Myocyte (in vitro differentiated cells): ENCODE results near the gene SLC1A1. TPM values are rescaled to one million over a fixed set of nuclear protein-coding genes. Genes with fewer than 3 reads are reported as not detected.
"Not testable (repeated sequence)": the region's sequence is repeated elsewhere in the genome, so short reads cannot be mapped to it uniquely, and the experiment has no call there.

Source experiments
- DNase-seq: peaks from one replicate; pipeline ENCODE4 v3.0.0-alpha.2; 2012; ENCODE audit warnings: low read depth
- total RNA-seq: library from RNA; depleted of rRNA; stranded (reverse); fragments of >200 nt; gene quantifications from 2 replicates; pipeline ENCODE4 v1.2.3, GENCODE V29; 2014

SLC1A1 gene
- total RNA-seq, 1 donor from 2014 or later: 1.1 TPM

DNA sequence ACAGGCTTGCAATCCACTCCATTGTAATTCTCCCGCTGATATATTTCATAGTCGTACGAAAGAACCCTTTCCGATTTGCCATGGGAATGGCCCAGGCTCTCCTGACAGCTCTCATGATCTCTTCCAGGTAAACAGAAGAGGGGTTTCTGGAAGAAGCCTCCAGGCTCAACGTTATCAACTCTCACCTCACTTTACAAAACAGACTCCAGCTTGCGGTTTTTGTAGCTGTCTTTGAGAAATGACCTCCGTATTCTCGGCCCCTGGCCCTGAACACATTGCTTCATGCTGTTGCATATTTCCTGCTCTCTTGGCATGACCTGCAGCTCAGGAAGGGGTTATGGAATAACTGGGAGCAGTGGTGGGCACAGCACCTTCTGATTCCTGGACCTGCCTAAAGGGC, 85.7 kb downstream of the SLC1A1 start:
- no peak for DNase-seq

DNA sequence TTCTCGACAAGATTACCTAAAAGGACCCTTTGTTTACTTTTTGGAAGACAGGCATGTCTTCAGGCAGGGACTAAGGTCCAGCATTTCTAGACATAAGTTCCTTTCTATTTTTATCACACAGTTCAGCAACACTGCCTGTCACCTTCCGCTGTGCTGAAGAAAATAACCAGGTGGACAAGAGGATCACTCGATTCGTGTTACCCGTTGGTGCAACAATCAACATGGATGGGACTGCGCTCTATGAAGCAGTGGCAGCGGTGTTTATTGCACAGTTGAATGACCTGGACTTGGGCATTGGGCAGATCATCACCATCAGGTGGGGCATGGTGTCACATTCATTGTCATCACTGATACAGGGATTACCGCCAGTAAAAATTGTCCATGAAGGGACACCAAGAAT, 86.2 kb downstream of the SLC1A1 start:
- no peak for DNase-seq

DNA sequence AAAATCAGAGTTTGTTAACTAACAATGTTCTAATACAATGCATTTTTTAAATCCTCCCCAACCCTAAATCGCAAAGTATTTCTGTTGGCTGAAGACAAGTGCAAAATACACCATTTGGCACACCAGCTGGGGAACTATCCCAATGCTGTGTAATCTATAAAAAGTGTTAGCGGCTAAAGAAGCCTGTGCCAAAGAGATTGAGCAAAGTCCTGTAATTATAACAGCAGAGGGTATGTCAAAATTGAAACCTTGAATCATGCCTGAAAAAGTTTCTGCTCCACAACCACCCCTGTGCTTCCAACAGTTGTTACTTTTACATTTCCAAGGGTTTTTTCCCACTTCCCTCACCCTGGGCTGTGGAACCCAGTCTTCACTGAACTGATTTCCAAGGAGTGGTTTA, 88.7 kb downstream of the SLC1A1 start:
- no peak for DNase-seq

DNA sequence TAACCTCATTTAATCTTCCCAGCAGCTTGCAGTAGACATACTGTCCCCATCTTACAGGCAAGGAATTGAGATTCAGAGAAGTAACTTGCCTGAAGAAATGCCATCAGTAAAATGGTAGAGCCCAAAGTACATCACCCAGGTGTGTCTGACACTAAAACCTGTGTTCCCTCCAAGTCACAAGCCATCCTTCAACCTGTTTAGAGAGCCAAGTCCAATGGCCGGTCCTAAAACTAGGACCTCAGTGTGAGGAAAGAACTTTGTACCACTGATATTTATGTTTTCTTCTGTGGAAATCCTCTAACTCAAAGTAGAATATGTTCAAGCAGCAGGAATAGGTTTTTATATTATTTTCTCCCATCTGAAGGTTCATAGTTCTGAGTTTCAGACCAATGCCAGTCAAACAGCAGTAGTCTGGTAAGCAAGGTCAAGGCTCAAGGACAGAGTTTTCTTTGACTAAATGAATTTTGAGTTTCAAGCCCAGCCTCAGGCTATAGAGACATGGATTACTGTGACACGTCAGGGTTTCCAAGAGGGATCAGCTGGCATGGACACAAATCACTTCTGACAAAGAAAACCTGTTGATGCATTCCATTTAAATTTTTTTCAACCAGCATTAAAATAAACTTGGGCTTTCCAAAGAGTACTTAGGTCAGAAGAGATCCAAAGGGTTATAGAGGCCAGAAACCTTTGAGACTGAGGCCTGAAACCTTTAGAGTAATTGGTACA, 90.9 kb downstream of the SLC1A1 start:
- DNase-seq: peak; percentile 51

DNA sequence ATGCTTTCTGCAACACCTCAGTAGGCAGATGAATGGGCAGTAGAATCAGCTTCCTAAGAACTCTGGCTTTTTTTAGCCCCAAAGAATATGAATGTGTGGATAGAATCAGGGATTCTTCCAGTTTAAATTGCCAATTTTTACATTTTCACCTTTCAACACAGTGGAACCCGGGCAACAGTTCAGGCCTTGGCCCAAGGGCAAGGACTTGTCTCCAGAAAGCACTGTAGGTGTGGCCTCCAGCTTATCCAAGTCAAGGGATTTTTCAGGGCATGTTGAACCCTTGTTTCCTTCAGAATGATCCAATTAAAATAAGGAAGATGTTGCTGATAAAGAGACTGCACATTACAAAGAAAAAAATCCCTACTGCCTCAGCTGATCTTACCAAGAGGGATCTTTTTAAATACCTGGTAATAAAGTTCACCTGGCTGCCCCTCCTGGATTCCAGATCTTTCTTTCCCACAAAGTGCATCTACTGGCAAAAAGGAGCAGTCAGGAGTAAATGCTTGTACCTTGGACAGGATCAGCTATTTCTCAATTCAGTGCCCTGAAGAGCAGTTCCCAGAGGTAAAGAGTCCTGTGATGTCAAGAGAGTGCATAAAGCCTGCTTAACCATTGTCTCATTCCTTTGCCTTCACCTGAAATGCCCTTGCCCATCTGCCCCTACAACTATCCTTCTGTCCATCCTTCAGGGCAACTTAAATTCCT, 91.7 kb downstream of the SLC1A1 start:
- no peak for DNase-seq

DNA sequence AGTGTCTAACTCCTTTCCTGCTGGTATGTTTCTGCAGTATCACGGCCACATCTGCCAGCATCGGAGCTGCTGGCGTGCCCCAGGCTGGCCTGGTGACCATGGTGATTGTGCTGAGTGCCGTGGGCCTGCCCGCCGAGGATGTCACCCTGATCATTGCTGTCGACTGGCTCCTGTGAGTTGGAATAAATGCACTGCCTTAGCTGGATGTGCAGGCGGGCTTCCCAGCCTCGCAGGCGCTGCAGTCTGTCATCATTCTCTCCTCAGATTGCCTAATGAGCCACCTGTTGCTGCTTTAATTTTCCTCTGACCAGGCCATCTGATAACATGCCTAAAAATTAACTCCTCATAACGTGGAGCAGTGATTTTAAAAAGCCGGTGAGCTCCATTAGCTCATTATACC, 92.7 kb downstream of the SLC1A1 start:
- DNase-seq: no peak

DNA sequence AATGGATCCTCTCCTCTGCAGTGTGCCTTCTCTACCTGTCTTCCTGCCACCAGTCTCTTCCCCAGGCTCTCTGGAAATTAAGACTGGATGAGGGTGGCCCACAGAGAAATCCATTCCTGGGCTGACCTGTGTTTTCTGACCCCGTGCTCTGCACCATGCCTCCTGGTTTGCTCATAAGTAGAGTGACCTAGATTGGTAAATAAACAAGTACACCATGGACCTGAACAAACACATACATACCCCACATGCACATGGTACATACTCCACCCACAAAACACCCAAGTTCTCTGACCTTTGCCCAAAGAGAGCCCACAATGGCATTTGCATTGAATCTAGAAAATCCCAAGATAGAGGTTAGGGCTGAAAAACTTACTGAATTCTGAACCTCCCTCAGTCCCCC, 94.4 kb downstream of the SLC1A1 start:
- no peak for DNase-seq

DNA sequence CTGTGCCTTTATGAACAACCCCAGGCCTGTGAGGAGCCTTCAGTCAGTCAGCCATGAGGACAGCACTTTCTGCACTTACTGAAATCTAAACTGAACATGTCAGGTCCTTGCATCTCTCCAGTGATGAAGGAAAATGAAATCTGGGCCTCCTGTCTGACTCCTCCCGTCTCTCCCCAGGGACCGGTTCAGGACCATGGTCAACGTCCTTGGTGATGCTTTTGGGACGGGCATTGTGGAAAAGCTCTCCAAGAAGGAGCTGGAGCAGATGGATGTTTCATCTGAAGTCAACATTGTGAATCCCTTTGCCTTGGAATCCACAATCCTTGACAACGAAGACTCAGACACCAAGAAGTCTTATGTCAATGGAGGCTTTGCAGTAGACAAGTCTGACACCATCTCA, 94.9 kb downstream of the SLC1A1 start:
- peak; percentile 53 for DNase-seq

DNA sequence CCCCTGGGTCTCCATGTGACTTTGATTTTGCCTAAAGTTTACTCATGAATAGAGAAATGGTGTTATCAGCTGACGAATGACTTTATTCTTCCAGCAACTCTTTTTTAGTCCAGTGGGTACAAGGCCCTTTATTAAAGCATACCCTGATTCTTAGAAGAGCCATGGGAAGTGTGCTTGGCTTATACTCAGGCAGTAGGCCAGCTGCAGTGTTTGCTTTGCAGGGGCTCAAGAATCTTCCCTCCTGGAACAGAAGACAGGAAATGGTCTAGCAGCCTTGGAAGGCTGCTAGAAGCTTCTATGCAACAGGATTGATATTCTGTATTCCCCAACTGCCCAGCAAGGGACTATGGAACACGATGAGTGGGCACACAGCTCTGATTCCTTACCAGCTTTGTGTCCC, 98.5 kb downstream of the SLC1A1 start:
- DNase-seq: no peak

DNA sequence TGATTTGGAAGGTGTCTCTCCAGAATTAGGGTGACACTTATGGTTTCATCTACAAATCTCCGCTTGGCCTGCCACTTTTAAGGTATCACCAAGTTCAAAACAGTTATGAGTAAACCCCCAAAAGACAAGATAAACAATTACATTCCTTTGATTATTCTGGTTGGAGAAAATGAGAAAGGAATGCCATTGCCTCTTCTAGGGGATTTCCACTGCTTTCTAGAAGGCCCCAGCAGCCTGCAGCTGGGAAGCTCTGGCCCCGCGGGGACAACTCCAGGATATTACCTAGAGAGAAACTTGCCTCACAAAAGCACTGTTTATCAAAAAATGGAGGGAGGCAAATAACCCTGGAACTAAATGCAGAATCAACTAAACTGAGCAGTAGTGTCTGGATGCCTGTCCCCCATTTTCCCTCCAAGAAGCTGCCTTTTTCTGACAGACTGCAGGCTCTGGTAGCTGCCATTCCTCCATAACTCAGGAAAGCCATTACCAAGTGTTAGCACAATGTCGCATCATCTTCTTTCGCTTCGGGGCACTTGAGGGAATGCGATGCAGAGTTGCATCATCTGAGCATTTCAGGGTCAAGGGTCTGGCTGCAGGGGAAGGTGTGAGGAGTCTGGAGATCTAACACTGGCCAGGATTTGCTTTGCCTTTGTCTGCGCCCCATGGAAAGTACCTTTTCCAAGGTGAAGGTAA, 100.3 kb downstream of the SLC1A1 start:
- no peak for DNase-seq

DNA sequence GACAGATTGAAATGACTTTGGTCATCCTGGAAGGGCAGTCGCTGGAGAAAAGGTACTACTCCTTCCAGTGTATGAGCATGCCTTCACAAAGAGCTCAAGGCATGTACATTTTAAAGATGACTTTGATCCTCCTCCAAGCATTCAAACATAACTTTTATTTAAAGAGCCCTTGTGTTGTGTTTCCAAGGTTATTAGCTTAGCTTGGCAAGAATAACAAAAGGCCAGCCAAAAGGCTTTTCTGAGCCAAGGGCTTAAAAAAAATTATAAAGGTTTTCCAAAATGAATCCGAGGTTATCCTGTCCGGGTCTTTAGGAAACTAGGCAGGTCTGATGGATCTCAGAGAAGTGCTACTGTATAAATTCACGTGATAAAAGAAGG, 100.8 kb downstream of the SLC1A1 start:
- no peak for DNase-seq

DNA sequence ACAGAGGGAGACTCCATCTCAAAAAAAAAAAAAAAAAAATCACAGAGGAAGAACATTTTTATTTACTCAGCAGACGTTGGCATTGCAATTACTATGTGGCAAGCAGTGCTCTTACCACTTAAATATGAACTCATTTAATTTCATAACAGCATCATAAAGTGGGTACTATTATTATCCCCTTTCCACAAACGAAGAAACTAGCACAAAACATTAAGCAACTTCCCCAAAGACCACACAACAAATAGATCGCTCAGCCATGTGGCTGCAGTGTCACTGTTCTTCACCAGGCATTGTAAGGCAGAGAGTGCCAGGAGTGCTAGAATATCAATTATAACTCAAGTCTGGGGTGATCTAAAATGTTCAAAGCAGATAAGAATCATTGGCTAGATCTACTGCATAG, 102.0 kb downstream of the SLC1A1 start:
- no peak for DNase-seq

DNA sequence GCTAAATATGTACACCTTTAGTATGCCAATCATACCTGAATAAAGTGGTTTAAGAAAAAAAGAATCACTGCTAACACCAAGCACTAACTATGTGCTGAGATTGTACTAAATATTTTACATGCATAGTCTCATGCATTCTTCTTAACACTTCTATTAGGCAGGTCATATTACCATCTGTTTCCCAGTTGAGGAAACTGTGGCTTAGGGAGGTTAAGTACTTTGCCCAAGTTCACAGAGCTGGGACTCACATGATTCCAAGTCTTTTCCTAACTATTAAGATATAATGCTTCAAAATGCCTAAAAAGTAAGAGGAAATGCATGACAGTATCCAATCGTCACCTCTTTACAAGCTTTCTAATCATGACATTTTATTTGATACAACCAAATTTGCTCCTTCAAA, 102.6 kb downstream of the SLC1A1 start:
- DNase-seq: no peak

DNA sequence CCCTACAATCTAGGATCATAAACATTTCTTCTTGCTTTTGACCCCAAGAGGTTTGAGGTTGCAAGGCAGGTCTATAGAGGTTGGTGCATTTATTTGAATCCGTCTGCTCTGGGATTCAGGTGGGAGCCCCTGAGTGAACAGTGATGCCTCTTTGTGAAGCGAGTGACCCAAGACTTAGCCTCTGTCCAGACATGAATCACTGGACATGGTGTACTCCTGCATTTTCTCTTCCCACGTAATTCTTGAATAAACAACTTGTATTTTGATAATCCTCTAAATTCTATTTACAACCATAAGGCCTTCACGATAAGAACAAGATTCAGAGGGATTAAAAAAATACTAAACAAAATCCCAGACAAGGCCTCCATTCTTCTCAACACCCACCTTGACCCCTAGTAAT, 104.3 kb downstream of the SLC1A1 start:
- DNase-seq: no peak

DNA sequence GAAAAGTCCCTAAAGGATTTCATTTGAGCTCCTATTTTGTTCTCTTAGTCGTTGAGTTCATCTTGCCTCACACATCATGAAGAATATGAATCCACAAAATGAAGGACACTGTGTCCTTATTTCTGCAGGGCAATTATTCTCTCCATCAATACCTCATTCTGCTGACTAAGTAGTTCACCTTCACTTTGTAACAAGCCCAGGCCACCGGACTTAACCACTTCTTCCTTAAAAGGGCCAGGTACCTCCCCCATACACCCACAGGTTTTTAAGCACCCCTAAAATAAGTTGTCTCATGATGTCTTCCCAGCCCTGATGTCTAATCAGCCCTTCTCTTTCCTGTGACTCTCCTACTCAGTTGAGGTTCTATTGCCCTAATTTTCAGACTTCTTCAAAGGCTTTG, 104.7 kb downstream of the SLC1A1 start:
- no peak for DNase-seq

DNA sequence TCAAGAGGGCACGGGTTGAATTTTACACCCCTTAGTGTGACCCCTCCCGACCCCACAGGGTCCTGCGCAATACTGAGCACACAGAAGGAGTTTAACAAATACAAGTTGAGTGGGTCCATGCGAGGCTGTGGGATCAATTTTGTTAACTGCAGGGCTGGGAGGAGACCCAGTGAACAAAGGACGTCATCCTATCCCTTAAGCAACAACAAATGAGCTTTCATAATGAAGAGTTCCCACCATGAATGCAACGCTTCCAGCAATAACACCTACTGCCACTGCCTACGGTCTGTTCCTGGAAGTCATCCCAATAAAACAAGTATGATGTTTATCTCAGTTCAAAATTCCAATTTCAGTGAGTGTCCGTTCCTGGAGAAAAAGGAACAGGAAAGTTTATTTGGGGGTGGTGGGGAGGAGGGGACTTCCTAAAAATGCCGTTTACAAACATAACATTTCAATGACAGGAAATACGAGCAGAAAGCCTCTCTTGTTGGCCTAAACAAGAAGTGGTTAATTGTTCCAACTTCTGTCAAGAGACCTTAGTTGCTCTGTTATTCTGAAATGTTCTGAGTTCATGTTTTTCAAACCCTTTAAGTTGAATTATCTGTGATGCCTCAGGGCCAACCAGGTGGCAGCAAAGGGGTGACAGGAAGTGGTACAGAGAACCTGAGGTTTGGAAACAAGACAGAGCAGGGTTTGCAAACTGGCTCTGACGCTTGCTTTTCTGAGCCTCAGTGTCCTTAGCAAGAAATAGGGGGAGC, 106.1 kb downstream of the SLC1A1 start:
- DNase-seq: no peak

DNA sequence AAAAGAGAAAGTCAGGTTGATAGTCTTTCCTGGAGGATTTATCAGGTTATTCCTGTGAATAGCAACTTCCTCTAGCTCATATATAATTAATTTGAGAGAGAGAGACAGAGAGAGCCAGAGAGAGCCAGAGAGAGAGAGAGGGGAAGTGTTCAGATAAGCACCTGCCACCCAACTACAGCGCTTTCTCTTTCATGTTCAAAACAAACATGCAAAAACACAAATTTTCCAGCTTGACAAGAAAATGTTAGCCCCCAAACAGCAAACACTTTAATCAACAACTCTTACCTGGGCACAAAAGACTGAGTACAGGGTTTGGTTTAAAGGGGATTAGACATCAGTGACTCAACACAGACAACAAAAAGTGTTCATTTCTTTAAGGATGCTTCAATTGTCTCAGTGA, 110.1 kb downstream of the SLC1A1 start:
- DNase-seq: no peak

DNA sequence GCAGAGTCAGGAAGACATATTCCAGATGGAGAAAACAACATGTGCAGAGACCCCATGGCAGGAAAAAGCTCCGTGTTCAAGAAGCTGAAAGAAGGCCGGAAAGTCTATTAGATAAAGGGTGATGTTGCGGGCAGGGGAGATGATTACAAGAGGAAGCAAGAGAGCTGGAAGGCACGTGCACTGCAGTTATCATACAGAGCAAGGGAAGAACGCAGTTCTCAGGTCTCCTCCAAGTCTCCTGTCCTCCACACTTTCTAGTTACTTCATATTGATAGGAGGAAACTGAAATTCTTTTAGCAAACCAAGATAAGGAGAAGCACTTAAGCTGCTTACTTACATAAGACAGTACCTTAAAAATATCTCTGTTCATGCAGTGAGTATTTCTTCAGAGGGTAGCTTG, 113.6 kb downstream of the SLC1A1 start:
- no peak for DNase-seq

DNA sequence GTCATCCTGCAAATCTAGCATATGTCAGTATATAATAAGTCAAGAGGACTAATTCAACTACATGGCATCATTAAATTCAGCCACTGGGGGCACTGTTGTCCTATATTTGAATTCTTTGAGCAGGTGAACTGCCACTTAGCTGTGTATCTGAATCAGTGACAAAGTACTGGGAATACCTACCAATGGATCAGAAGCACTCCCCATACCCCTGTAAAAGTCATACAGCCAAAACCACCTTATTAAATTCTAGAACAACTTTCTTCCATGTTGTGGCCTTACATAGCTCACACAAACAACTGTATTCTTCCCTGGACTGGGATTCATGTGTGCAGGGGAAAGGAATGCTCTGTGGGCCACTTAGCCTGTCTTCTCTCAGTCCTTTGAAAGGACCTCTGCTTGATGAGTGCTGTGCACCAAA, 114.4 kb downstream of the SLC1A1 start:
- DNase-seq: peak; percentile 80

DNA sequence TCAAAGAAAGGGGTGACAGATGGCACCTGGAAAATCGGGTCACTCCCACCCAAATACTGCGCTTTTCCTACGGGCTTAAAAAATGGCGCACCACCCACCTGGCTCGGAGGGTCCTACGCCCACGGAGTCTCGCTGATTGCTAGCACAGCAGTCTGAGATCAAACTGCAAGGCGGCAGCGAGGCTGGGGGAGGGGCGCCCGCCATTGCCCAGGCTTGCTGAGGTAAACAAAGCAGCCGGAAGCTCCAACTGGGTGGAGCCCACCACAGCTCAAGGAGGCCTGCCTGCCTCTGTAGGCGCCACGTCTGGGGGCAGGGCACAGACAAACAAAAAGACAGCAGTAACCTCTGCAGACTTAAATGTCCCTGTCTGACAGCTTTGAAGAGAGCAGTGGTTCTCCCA, 115.8 kb downstream of the SLC1A1 start:
- DNase-seq: not testable (repeated sequence)

DNA sequence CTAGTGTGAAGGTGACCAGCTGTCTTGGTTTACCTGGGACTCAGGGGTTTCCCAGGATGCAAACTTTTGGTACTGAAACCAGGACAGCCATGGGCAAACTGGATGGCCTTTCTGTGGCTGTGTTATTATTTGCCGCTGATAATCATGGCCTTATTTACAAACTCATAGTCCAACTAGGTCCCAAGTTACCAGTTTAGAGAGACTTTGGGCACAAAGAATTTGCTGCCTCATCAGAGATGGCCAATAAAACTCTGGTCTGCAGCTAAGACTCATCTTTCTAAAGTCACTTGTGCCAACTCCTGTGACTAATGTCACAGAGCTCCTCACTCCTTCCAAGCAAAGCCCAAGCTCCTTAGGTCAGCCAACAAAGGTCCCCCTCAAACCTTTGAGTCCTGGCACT, 124.4 kb downstream of the SLC1A1 start:
- DNase-seq: no peak

DNA sequence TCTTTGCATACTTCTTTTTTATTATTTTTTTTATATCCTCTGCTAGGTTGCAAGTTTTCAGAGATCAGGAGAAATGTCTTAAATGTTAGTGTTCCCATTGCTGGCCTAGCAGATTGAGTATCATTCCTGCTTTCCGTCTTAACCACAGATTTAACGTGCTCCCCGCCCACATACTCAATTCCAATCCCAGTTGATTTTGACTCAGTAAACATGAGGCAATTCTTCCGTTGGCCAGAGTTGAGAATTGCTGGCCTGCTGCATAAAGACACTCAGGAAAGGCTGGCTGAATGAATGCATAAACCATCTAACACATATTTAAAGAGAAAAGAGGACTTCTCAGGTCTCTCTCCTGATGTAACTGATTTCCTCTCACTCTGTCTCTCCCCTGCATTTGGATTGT, 125.0 kb downstream of the SLC1A1 start:
- peak; percentile 20 for DNase-seq
